GM20431 (cell line): ENCODE data around the gene PPP1R27.

ENCODE experiments used
- in situ Hi-C: fragments of 300-500 bp; cut with MseI, MboI; formaldehyde crosslinking; loops from one replicate; pipeline ENCODE4 v1.15.0; 2020; ENCODE audit warnings: low sequenced_read_pairs; ENCODE audit not compliant: unreplicated experiment

The PPP1R27 gene

GRCh38 chr17:81863123-81863675 is 28.3 kb upstream of the PPP1R27 start:
- in situ Hi-C loops = no loop called here

DNA sequence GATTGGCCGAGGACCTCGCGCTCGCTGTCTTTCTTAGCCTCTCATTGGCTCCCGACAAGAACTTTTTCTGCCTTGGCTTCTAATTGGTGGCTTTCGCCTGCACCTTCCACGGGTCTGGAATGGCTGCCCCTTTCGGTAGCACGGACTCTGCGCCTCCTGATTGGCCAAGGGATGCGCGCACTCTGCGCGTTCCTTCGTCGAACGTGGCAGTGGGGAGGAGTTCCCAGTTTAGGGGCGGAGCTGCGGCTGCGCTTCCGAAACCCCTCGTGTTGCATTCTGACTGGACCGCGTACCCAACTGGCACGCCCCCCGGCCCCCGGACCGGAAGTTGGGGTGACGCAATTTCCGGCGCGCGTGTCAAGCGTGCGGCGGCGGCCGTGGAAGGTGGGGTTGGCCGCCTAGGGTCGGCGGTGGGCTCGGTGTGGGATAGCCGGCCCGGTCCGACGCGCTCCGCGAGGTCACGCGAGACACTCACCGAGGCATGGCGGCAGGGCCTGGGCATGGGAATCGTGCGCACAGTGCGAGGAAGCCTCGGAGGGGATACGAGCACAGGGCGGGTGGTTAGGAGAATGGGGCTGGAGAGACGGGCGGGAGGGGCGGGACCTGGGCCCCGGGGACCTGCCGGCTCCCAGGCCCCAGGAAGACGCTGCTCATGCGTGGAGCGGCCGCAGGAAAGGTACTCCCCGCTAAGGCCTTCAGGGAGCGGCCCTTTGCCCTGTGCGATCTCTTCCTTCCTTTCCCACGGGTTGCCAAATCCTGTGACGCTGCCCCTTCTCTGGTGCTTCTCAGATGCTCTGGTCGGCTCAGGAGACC is 26.1 kb upstream of the PPP1R27 start:
- in situ Hi-C loops = no loop called here

DNA sequence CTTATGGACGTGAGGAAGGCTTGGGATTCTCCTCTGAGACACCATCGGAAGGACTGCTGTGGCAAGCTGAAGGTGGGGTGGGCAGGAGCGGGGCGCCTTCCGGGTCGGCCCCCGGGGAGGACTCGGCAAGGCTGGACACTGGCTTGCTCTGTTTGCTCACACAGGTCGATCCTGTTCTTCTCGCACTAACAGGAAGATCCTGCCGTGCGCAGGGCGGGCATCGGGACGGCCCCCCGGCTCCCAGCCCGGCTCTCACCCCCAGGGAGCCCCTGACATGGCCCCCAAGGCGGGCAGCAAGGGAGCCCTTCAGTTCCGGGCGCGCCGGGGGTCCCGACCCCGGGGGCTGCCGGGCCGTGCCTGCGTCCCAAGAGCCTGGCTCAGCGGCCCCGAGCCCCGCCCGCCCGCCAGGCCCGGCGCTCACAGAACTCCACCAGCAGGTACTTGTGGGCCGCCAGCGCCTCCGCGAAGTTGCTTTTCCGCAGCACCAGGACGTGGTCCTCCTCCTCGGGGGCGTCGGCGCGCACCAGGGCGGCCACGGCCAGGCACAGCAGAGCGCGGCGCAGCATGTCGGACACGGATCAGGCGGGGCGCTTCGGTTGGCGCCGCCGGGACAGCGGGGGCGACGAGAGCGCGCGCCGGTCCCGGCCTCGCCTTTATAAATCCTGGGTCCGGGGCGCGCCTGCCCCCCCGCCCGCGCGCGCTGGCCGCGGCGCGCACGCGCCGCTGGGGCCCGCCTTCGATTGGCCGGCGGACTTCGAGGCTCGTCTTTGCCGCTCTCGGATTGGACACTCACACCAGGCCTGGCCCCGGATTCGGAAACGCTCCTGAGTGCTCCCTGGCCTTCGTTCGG is 25.3 kb upstream of the PPP1R27 start, which contains the start of gene P4HB:
P4HB (minus strand) TSS at position 630 of the 850 bp plus-strand sequence; CDS start at position 566, 64 bp downstream.
- in situ Hi-C loops = no loop called here

DNA sequence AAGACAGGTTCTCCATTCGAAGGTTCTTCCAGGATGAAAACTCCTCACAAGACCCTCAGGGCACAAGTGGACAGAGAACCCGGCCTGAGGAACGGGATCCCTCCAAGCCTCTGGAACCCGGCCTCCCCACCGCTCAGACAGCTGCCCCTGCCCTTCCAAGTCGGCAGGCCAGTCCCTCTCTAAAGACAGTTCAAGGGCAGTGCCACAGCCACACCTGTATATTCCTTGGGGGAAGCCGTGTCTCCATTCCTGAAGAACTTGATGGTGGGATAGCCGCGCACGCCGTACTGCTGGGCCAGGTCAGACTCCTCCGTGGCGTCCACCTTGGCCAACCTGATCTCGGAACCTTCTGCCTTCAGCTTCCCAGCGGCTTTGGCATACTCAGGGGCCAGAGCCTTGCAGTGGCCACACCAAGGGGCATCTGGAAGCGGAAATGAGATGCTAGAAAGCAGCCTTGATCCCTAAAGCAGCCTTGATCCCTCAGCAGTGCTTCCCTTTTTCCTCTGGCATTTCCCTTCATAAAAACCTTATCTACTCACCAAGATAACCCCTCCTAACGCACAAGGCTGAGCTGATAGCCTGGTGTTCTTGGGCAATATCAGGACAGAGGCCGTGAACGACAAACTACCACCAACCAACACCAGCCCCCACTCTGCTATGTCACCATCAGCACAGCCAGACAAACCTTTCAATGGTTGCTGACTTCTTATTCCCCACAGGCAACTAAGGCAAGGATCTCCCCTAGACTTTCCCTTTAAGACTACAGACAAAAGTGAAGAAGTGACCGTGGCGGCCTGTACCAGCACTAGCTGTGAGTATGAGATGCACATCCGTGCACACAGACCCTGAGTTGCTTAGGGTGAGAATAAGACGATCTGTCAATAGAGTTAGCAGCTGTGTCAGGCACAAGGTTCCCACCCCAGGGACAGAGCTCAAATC is 24.4 kb upstream of the PPP1R27 start:
- in situ Hi-C loops = no loop called here

- in situ Hi-C loops = no loop called here
Measured at GRCh38 chr17:81858170-81858966, 23.5 kb upstream of the PPP1R27 start.

- in situ Hi-C loops = no loop called here
Measured at GRCh38 chr17:81854974-81855774, 20.3 kb upstream of the PPP1R27 start.

DNA sequence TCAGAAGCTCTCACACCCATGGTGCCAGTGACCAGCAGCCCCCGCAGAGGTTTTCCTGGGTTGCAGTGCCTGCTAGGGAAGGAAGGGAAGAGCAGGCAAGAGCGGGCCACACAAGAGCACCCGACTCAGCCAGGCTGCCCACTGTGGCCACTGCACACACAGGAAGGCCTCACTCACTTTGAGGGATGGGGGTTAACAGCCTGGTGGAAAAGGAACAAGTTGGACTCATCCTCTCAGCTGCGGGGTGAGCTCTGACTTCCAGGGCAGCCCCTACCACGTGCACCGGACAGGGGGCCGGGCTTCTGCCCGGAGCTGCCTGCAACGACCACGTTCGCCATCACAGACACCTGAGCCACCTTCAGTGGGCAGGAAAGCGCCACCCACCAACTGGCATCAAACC is 17.4 kb upstream of the PPP1R27 start:
- in situ Hi-C loops = no loop called here

- in situ Hi-C loops = no loop called here
Measured at GRCh38 chr17:81851423-81851822, 16.6 kb upstream of the PPP1R27 start.

- in situ Hi-C loops = no loop called here
Measured at GRCh38 chr17:81849457-81849856, 14.6 kb upstream of the PPP1R27 start.

DNA sequence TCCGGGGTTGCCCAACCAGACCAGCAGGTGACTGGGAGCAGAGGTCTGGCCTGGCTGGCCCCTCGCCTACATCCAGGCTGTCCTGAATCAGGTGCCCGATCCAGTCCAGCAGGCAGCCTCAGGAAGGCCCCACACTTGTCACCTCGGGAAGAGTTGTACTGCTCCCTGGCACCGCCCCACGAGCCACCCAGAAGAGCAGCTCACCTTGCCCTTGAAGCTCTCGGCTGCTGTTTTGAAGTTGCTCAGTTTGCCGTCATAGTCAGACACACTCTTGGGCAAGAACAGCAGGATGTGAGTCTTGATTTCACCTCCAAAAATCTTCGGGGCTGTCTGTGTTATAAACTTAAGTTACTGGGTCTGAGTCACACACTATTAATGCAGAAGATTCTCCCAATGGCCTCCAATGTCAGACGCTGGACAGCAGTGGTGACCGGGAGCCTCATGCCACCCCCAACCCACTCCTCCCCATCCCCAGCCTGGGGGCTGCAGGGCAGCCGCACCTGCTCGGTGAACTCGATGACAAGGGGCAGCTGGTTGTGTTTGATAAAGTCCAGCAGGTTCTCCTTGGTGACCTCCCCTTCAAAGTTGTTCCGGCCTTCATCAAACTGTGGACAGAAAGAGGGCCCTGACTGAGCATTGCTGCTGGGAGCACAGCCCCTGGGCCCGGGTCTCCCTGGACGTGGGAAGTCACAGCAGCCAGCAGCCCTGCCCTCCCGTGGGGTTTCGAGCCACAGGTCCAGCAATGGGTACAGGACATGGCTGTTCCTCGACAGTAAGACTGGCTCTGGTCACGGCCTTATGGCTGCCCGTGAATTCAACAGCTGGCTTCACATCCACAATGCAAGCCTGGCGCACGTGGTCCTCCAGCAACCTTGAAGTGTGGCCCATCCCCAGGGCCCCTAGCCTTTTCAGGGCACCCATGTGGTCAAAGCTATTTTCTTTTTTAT is 12.2 kb upstream of the PPP1R27 start:
- in situ Hi-C loops = no loop called here

DNA sequence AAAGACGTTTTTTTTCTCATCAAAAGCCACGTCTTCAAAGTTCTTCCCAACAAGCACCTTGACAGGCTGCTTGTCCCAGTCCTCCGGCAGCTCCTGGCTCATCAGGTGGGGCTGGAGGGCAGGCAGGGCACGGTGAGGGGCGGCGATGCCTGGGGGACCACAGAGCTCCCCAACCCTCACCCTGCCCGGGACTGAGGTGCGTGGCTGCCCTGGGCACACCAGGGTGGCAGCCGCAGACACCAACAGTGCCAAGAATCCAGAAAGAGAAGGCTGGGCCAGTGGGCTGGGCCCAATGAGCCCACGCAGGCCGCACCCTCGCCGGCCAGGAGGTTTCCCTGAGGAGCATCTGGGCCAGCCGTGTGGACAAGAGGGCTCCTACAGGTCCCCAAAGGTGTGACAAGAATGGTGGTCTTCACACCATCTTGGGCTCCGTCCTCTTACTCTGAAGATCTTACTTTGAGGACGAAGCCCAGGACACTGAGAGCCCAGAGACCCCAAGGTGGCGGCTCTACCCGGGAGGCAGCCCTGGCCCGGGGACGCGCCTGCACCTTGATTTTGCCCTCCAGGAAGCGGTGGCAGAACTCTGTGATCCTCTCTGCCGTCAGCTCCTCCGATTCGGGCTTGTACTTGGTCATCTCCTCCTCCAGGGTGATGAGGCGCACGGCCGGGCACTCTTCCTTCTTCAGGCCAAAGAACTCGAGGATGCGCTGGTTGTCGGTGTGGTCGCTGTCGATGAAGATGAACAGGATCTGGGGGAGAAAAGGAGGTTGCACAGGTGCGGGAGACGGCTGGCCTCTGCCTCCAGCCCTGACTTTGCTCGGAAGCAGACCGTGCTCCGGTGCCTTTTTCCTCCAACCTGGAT is 11.3 kb upstream of the PPP1R27 start:
- in situ Hi-C loops = no loop called here

DNA sequence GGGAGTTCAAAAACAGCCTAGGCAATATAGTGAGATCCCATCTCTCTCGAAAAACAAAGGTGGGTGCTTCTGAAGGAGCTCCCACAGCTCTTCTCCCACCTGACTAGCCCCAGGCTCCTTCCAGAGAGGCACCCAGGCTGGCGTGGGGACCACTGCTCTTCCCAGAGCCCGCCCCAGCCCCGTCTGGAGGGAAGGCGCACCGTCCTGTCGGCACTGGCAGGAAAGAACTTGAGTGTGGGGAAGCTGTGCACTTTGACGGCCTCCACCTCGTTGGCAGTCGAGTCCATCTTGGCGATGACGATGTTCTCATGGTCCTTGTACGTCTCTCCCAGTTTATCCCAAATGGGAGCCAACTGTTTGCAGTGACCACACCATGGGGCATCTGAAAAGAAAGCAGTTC is 10.5 kb upstream of the PPP1R27 start:
- in situ Hi-C loops = no loop called here

- in situ Hi-C loops = no loop called here
Measured at GRCh38 chr17:81844887-81845286, 10.0 kb upstream of the PPP1R27 start.

DNA sequence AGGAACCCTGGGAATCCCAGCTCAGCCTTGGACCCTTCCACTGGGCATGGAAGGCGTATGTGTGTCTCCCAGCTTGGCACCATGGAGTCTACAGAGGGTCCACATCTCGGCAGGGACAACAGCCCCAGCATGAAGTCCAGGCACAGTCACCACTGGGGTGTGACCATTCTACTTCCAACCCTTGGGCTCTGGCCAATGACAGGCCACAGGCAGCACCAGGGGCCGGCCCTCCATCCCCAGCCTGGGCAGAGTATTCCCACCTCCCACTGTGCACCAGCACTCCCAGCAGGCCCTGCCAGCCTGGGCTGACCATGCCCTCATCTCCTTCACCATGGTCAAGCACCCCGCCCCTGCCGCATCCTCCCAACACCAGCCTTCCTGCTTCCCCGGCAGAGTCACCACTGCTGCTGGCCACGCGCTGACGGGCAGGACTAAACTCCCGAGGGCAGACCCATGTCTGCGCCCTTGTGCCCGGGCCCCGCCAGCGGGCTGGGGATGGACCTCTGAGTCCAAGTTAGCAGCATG is 9.5 kb upstream of the PPP1R27 start:
- in situ Hi-C loops = no loop called here

DNA sequence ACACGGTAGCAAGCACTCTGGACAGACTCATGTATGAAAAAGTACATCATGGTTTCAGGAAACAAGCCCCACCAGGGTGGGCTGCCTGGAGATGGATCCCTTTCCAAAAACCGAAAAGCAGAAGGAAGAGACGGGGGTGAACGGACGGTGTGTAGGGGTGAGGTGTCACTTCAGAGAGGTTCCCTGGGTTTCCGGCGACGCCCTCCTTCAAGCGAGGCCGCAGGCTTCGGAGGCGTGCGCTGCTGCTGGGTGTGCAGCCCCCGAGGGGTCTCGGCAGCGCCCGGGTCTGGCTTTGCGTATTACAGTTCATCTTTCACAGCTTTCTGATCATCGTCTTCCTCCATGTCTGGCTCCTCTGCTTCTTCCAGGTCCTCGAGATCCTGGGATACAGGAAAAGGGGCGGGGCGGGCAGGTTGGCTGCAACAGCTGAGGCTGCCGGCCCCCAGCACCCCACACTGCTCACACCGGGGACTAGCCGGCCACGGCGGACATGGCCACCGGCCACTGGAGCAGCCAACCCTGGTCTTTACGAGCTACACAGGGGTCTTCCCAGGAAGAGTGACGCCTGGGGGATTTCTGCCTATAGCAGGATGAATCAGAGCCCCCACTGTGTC is 9.0 kb upstream of the PPP1R27 start:
- in situ Hi-C loops = no loop called here
